Right cardiac atrium (tissue), 5 donors: Measurements from ENCODE around the gene ACTRT3. TPM values are rescaled to one million over a fixed set of nuclear protein-coding genes. Genes with fewer than 3 reads are reported as not detected.

Experiments
- ATAC-seq, 2 donors: fragments of 200-7000 bp; cut with Tn5 transposase; one replicate each; pipeline versions ENCODE4 v1.8.0 to v1.9.1; 2020; ENCODE audit warnings: moderate library complexity in 2 of 2, mild to moderate bottlenecking in 1 of 2
- DNase-seq, 3 donors: peaks; one replicate each; pipeline ENCODE4 v3.0.0-alpha.2; 2020
- H3K27ac ChIP-seq: one replicate; pipeline ENCODE4 v1.5.1; 2013; ENCODE audit warnings: mild to moderate bottlenecking, low read length, control low read depth, moderate library complexity
- H3K27me3 ChIP-seq: one replicate; pipeline ENCODE4 v1.6.1; 2013; ENCODE audit not compliant: control insufficient read depth, insufficient read depth
- H3K4me1 ChIP-seq: one replicate; pipeline ENCODE4 v1.6.1; 2013; ENCODE audit warnings: low read length; ENCODE audit not compliant: control insufficient read depth, insufficient read depth
- H3K4me3 ChIP-seq: one replicate; pipeline ENCODE4 v1.5.1; 2013; ENCODE audit warnings: low read length, control low read depth
- H3K9me3 ChIP-seq: one replicate; pipeline ENCODE4 v1.6.1; 2013; ENCODE audit warnings: low read length; ENCODE audit not compliant: control insufficient read depth
- WGBS: extraction: QIAGEN DNeasy Blood & Tissue Kit; methylation state at CpG from one replicate; pipeline ENCODE4 v1.1.7; 2013; 5-methylcytosine and 5-hydroxymethylcytosine counted together
- intact Hi-C, 4 donors: fragments of 100-400 bp; cut with DNase I; formaldehyde crosslinking; loops; one replicate each; pipeline versions ENCODE4 v1.11.0 to v1.14.0; 2022 to 2023
- polyA plus RNA-seq: library from polyadenylated mRNA; stranded (reverse); fragments of 200-250 nt; gene quantifications from one replicate; pipeline ENCODE4 v1.2.3, GENCODE V29; 2013
- total RNA-seq, 4 donors: library from RNA; stranded (reverse); fragmentation: NEBNext Ultra II Directional; extraction: Animal tissue kit (Norgen Biotek cat#: 25700); gene quantifications; one replicate each; pipeline ENCODE4 v1.2.1, GENCODE V29; 2021
- donor health status: healthy with polysubstance abuse.
- donor health status: DM: no; HTN: yes; CAD: no.
- donor health status: DM: no; HTN: no; CAD: no.
- donor health status: DM: no; HTN: yes; CAD: no; lungs with severe emphysema.
- donor health status: DM: yes; HTN: yes; CAD: no.

The ACTRT3 gene
- total and polyA plus RNA-seq, 5 donors: 1.1 to 2.8 (median 2.1) TPM

- intact Hi-C loops: no loop called here
- peak; percentile 78 to 86 (median 83) for DNase-seq
- WGBS: under 1% methylated on average over 15 of the region's 15 CpGs
- Histone ChIP-seq H3K9me3 (no peaks in the 10 kb centered on the region), H3K4me3 (peak overlapping the region; percentile 88), H3K27ac (peak overlapping the region; percentile 99), H3K4me1 (no peaks in the 10 kb centered on the region), H3K27me3 (no peaks in the 10 kb centered on the region)
- ATAC-seq: peak; percentile 79 to 81
These were observed 3.0 kb upstream of the ACTRT3 start for GRCh38 chr3:169772305-169772896.

- under 1% methylated on average over 27 of the region's 27 CpGs for WGBS
- DNase-seq (peak; percentile 39 to 80 (median 68)), ATAC-seq (peak; percentile 44 to 57)
- peak overlapping the region; percentile 99 for H3K27ac ChIP-seq
- no peaks in the 10 kb centered on the region for H3K4me1 ChIP-seq
- no peaks in the 10 kb centered on the region for H3K9me3 ChIP-seq
- H3K4me3 ChIP-seq: peak overlapping the region; percentile 88
- H3K27me3 ChIP-seq: no peaks in the 10 kb centered on the region
- intact Hi-C loops: no loop called here
These were observed 2.3 kb upstream of the ACTRT3 start for GRCh38 chr3:169771497-169772304.

GRCh38 chr3:169764882-169765612 lies 4.3 kb downstream of the ACTRT3 start, which contains the start of gene TERC:
Gene TERC, minus strand, starts transcription at chr3:169765060.
- Histone ChIP-seq H3K4me1 (no peaks in the 10 kb centered on the region), H3K27ac (peak within 1 kb of the TSS; percentile 96), H3K27me3 (no peaks in the 10 kb centered on the region), H3K9me3 (no peaks in the 10 kb centered on the region), H3K4me3 (peak within 1 kb of the TSS; percentile 90)
- ATAC-seq (peak; percentile 96 to 97), DNase-seq (peak; percentile 95 to 97 (median 97))
- 6% methylated on average over 42 of the region's 42 CpGs for WGBS
- intact Hi-C loops: no loop called here

- under 1% methylated on average over 46 of the region's 46 CpGs for WGBS
- peak; percentile 72 to 80 for ATAC-seq
- intact Hi-C loops: no loop called here
These were observed 5.0 kb downstream of the ACTRT3 start for GRCh38 chr3:169764312-169764881.

GRCh38 chr3:169760479-169760878 lies 8.9 kb downstream of the ACTRT3 start:
- H3K27me3 ChIP-seq: no peaks in the 10 kb centered on the region
- DNase-seq (no peak), ATAC-seq (no peak)
- no peaks in the 10 kb centered on the region for H3K4me1 ChIP-seq
- H3K27ac ChIP-seq: no peak overlapping the region
- intact Hi-C loops: no loop called here
- H3K9me3 ChIP-seq: no peaks in the 10 kb centered on the region
- H3K4me3 ChIP-seq: no peak overlapping the region
- 68% methylated on average over 4 of the region's 4 CpGs for whole genome bisulfite sequencing

More at GRCh38 chr3:169764312-169764881, 5.0 kb downstream of the ACTRT3 start:
- Histone ChIP-seq H3K4me3 (peak overlapping the region; percentile 90), H3K4me1 (no peaks in the 10 kb centered on the region), H3K9me3 (no peaks in the 10 kb centered on the region), H3K27ac (peak overlapping the region; percentile 96), H3K27me3 (no peaks in the 10 kb centered on the region)
- peak; percentile 79 to 89 (median 85) for DNase-seq

GRCh38 chr3:169759256-169759655 lies 10.1 kb downstream of the ACTRT3 start:
- H3K9me3 ChIP-seq: no peaks in the 10 kb centered on the region
- H3K27ac ChIP-seq: no peak overlapping the region
- intact Hi-C loops: no loop called here
- H3K27me3 ChIP-seq: no peaks in the 10 kb centered on the region
- H3K4me1 ChIP-seq: no peaks in the 10 kb centered on the region
- no peak overlapping the region for H3K4me3 ChIP-seq
- 79% methylated on average over 2 of the region's 2 CpGs for WGBS
- DNase-seq (no peak), ATAC-seq (no peak)

GRCh38 chr3:169758359-169758994 lies 10.9 kb downstream of the ACTRT3 start:
- H3K4me1 ChIP-seq: no peaks in the 10 kb centered on the region

GRCh38 chr3:169755488-169755887 lies 13.9 kb downstream of the ACTRT3 start:
- H3K9me3 ChIP-seq: no peaks in the 10 kb centered on the region
- ATAC-seq (no peak), DNase-seq (no peak)
- no peak overlapping the region for H3K4me3 ChIP-seq
- H3K27ac ChIP-seq: no peak overlapping the region
- no peaks in the 10 kb centered on the region for H3K27me3 ChIP-seq
- no peaks in the 10 kb centered on the region for H3K4me1 ChIP-seq
- WGBS: 58% methylated on average over 2 of the region's 2 CpGs
- intact Hi-C loops: no loop called here

More at GRCh38 chr3:169758359-169758994, 10.9 kb downstream of the ACTRT3 start:
- Histone ChIP-seq H3K9me3 (no peaks in the 10 kb centered on the region), H3K27ac (no peak overlapping the region), H3K4me3 (no peak overlapping the region), H3K27me3 (no peaks in the 10 kb centered on the region)
- DNase-seq: no peak
- intact Hi-C loops: no loop called here
- WGBS: 57% methylated on average over 5 of the region's 5 CpGs
- no peak for ATAC-seq

GRCh38 chr3:169754711-169755110 lies 14.7 kb downstream of the ACTRT3 start:
- no peak for ATAC-seq
- WGBS: 90% methylated on average over 3 of the region's 3 CpGs
- DNase-seq: no peak

GRCh38 chr3:169751875-169752274 lies 17.5 kb downstream of the ACTRT3 start:
- H3K4me1 ChIP-seq: no peaks in the 10 kb centered on the region
- 78% methylated on average over 2 of the region's 2 CpGs for WGBS
- intact Hi-C loops: no loop called here
- no peak overlapping the region for H3K27ac ChIP-seq
- H3K4me3 ChIP-seq: no peak overlapping the region
- no peak for ATAC-seq
- H3K9me3 ChIP-seq: no peaks in the 10 kb centered on the region
- H3K27me3 ChIP-seq: peaks cover 3% of the 10 kb centered on the region
- no peak for DNase-seq

More at GRCh38 chr3:169754711-169755110, 14.7 kb downstream of the ACTRT3 start:
- H3K4me1 ChIP-seq: no peaks in the 10 kb centered on the region
- H3K27me3 ChIP-seq: no peaks in the 10 kb centered on the region
- no peak overlapping the region for H3K27ac ChIP-seq
- intact Hi-C loops: no loop called here
- no peaks in the 10 kb centered on the region for H3K9me3 ChIP-seq
- H3K4me3 ChIP-seq: no peak overlapping the region
